ENCODE results near the gene WWC1. TPM values are rescaled to one million over a fixed set of nuclear protein-coding genes. Genes with fewer than 3 reads are reported as not detected.
"Not testable (repeated sequence)": the region's sequence is repeated elsewhere in the genome, so short reads cannot be mapped to it uniquely, and the experiment has no call there.

Gene WWC1
- total RNA-seq, 2 donors from 2014 or later: 45.3 to 52.6 TPM

GRCh38 chr5:168282120-168282519 is 9.3 kb upstream of the WWC1 start:
- intact Hi-C loops (cut with DNase I): no loop called here
- Histone ChIP-seq H3K36me3 (no peaks in the 10 kb centered on the region), H3K27me3 (replicated peaks; ENCODE audit: insufficient read depth) (no peaks in the 10 kb centered on the region), H3K9me3 (no peaks in the 10 kb centered on the region), H3K4me3 (no peak overlapping the region), H3K4me1 (replicated peaks) (no peaks in the 10 kb centered on the region), H3K27ac (no peak overlapping the region)
- no peak for TF ChIP-seq POLR2AphosphoS5 (IDR thresholded peaks at IDR 0.05)
- no peak for TF ChIP-seq POLR2A (IDR thresholded peaks at IDR 0.05)
- TF ChIP-seq CTCF (IDR thresholded peaks at IDR 0.05): no peak
- no peak for DNase-seq (ENCODE audit: low spot score)
- 50% methylated on average over 7 of the region's 7 CpGs for WGBS

GRCh38 chr5:168284809-168285208 is 6.6 kb upstream of the WWC1 start:
- 88% methylated on average over 4 of the region's 4 CpGs for WGBS
- Histone ChIP-seq H3K9me3 (no peaks in the 10 kb centered on the region), H3K4me3 (no peak overlapping the region), H3K4me1 (replicated peaks) (no peaks in the 10 kb centered on the region), H3K27ac (no peak overlapping the region), H3K36me3 (no peaks in the 10 kb centered on the region), H3K27me3 (replicated peaks; ENCODE audit: insufficient read depth) (no peaks in the 10 kb centered on the region)
- intact Hi-C loops (cut with DNase I): no loop called here
- DNase-seq (ENCODE audit: low spot score): no peak
- TF ChIP-seq POLR2A (IDR thresholded peaks at IDR 0.05) (no peak), CTCF (IDR thresholded peaks at IDR 0.05) (no peak), POLR2AphosphoS5 (IDR thresholded peaks at IDR 0.05) (no peak)

- no peak for TF ChIP-seq POLR2AphosphoS5 (IDR thresholded peaks at IDR 0.05)
- no peak for TF ChIP-seq CTCF (IDR thresholded peaks at IDR 0.05)
- no peak for TF ChIP-seq POLR2A (IDR thresholded peaks at IDR 0.05)
- no peaks in the 10 kb centered on the region for H3K27me3 ChIP-seq (replicated peaks; ENCODE audit: insufficient read depth)
- H3K4me3 ChIP-seq: no peak overlapping the region
- H3K27ac ChIP-seq: no peak overlapping the region
- no peaks in the 10 kb centered on the region for H3K4me1 ChIP-seq (replicated peaks)
- intact Hi-C loops (cut with DNase I): no loop called here
- H3K9me3 ChIP-seq: no peaks in the 10 kb centered on the region
- DNase-seq (ENCODE audit: low spot score): no peak
- 90% methylated on average over 2 of the region's 2 CpGs for WGBS
- H3K36me3 ChIP-seq: no peaks in the 10 kb centered on the region
These were observed 5.7 kb upstream of the WWC1 start for GRCh38 chr5:168285696-168286095.

GRCh38 chr5:168286386-168286785 is 5.1 kb upstream of the WWC1 start:
- no peaks in the 10 kb centered on the region for H3K4me1 ChIP-seq (replicated peaks)
- WGBS: 47% methylated on average over 6 of the region's 6 CpGs
- intact Hi-C loops (cut with DNase I): no loop called here

GRCh38 chr5:168286863-168287262 is 4.6 kb upstream of the WWC1 start:
- H3K4me1 ChIP-seq (replicated peaks); DNase-seq (ENCODE audit: low spot score); H3K9me3 ChIP-seq; H3K36me3 ChIP-seq; H3K27ac ChIP-seq; H3K4me3 ChIP-seq; H3K27me3 ChIP-seq (replicated peaks; ENCODE audit: insufficient read depth); intact Hi-C loops (cut with DNase I): not testable (repeated sequence)
- WGBS: 96% methylated on average over 5 of the region's 5 CpGs

More at GRCh38 chr5:168286386-168286785, 5.1 kb upstream of the WWC1 start:
- DNase-seq (ENCODE audit: low spot score): no peak
- H3K9me3 ChIP-seq: no peaks in the 10 kb centered on the region
- H3K27ac ChIP-seq: no peak overlapping the region
- TF ChIP-seq POLR2A (IDR thresholded peaks at IDR 0.05) (no peak), POLR2AphosphoS5 (IDR thresholded peaks at IDR 0.05) (no peak), CTCF (IDR thresholded peaks at IDR 0.05) (no peak)
- no peaks in the 10 kb centered on the region for H3K27me3 ChIP-seq (replicated peaks; ENCODE audit: insufficient read depth)
- H3K36me3 ChIP-seq: no peaks in the 10 kb centered on the region
- H3K4me3 ChIP-seq: no peak overlapping the region
